HUES64 (cell line): Measurements from ENCODE around the gene NMNAT3. TPM values are rescaled to one million over a fixed set of nuclear protein-coding genes. Genes with fewer than 3 reads are reported as not detected.

ENCODE experiments used
- H3K27ac ChIP-seq: 2 replicates; pipeline ENCODE4 v1.7.0; 2013; ENCODE audit warnings: low read depth, low read length, inconsistent platforms
- H3K27me3 ChIP-seq: 2 replicates; pipeline ENCODE4 v1.6.1; 2013; ENCODE audit warnings: mild to moderate bottlenecking, low read length; ENCODE audit not compliant: insufficient read depth
- H3K36me3 ChIP-seq: 2 replicates; pipeline ENCODE4 v1.6.1; 2013; ENCODE audit warnings: mild to moderate bottlenecking, low read length; ENCODE audit not compliant: insufficient read depth
- H3K4me1 ChIP-seq: 2 replicates; pipeline ENCODE4 v1.6.1; 2013; ENCODE audit warnings: mild to moderate bottlenecking, low read length, moderate library complexity; ENCODE audit not compliant: insufficient read depth
- H3K4me3 ChIP-seq: 2 replicates; pipeline ENCODE4 v1.5.1; 2013; ENCODE audit warnings: mild to moderate bottlenecking, low read length, moderate library complexity
- H3K9ac ChIP-seq: 2 replicates; pipeline ENCODE4 v1.6.1; 2013; ENCODE audit warnings: mild to moderate bottlenecking, low read depth, low read length
- H3K9me3 ChIP-seq: 2 replicates; pipeline ENCODE4 v1.6.1; 2013; ENCODE audit warnings: low read depth, low read length; ENCODE audit not compliant: insufficient read depth
- WGBS: fragments of 150-250, 120-280 bp; methylation state at CpG from one replicate; pipeline ENCODE4 v1.1.7; 2013; ENCODE audit warnings: missing lambda C conversion rate; 5-methylcytosine and 5-hydroxymethylcytosine counted together
- polyA plus RNA-seq, 2 experiments: library from polyadenylated mRNA; stranded (reverse); fragments of 50-300 nt; gene quantifications; one replicate each; pipeline ENCODE4 v1.2.3, GENCODE V29; 2013

The NMNAT3 gene
- polyA plus RNA-seq (2013, experiment 1 of 2), result 1.6 TPM
- polyA plus RNA-seq (2013, experiment 2 of 2), result 3.2 TPM

DNA sequence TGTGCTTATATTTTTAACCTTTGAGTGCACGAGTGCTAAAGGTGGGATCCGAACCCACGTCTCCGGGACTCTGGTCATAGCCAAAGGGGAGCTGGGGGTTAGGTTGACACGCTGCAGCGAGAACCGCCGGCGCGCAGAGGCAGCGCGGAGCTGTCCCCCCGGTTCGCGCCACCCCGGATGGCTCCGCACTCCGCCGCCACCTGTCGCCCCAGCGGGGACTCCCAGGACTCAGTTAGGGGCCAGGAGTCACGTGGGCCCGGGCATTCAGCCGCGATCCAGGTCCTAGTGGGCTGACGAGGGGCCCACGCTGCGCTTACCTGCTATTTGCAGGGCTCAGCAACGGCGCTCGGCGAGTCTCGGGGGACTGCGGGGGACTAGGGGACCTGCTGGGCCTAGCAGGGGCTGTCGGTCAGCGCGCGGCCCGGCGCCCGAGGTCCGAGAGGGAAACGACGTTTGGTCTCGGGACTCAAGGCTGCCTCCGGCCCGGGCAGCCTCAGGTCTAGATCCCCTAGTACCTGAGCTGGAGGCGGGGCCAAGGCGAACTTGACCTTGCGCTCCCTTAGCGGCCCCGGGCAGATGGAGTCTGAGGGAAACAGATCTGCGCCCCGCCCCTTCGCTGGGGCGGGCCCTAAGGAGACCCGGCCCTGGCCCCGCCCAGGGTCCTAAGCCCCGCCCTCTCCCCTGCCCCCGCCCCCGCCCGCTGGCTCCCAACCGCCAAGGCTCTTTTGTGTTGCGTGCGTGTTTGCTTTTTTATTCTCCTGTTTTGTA, at the start of gene NMNAT3:
NMNAT3 (minus strand) TSS at position 585 of the 768 bp plus-strand sequence. CDS start 50,248 bp downstream, outside the sequence.
- H3K27me3 ChIP-seq, result peaks cover 52% of the 10 kb centered on the region
- H3K9ac ChIP-seq, result peak within 1 kb of the TSS; percentile 38; the same call in 1 of the 2 replicates
- no peaks in the 10 kb centered on the region for H3K36me3 ChIP-seq
- peak within 1 kb of the TSS; percentile 6; the same call in 1 of the 2 replicates for H3K27ac ChIP-seq
- no peaks in the 10 kb centered on the region for H3K9me3 ChIP-seq
- WGBS, result 3% methylated on average over 59 of the region's 65 CpGs
- H3K4me3 ChIP-seq, result peak within 1 kb of the TSS; percentile 74
- H3K4me1 ChIP-seq, result peaks cover 22% of the 10 kb centered on the region

- Histone ChIP-seq H3K27ac (peak overlapping the region; percentile 68; the same call in 1 of the 2 replicates), H3K36me3 (no peaks in the 10 kb centered on the region), H3K27me3 (no peaks in the 10 kb centered on the region), H3K9ac (no peak overlapping the region), H3K4me3 (no peak overlapping the region), H3K4me1 (peaks cover 17% of the 10 kb centered on the region), H3K9me3 (no peaks in the 10 kb centered on the region)
- WGBS, result 57% methylated on average over 1 of the region's 1 CpG
These were observed 43.6 kb upstream of the NMNAT3 start for GRCh38 chr3:139721370-139721769.

DNA sequence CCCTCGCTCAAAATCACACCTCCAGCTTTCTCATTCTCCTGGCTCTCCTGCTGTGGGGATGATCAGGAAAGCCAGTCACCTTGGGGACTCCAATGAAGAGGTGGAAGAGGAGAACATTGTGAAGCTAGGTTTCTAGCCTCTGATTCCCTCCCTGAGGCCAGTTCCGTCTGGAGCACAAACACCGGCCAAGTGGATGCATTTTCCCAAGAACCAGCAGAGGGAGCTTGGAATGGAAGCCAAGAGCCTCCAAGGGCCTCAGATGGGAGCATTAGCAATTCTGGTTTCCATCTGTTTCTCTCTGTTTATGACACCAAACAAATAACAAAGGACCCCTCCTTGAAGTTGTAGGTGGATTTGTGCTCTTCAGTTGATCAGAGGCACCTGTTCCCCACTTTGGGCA, 40.6 kb upstream of the NMNAT3 start:
- Histone ChIP-seq H3K4me3 (no peak overlapping the region), H3K36me3 (no peaks in the 10 kb centered on the region), H3K9ac (no peak overlapping the region), H3K27ac (no peak overlapping the region), H3K27me3 (no peaks in the 10 kb centered on the region), H3K4me1 (peaks cover 17% of the 10 kb centered on the region), H3K9me3 (no peaks in the 10 kb centered on the region)
- 26% methylated on average over 2 of the region's 3 CpGs for WGBS

DNA sequence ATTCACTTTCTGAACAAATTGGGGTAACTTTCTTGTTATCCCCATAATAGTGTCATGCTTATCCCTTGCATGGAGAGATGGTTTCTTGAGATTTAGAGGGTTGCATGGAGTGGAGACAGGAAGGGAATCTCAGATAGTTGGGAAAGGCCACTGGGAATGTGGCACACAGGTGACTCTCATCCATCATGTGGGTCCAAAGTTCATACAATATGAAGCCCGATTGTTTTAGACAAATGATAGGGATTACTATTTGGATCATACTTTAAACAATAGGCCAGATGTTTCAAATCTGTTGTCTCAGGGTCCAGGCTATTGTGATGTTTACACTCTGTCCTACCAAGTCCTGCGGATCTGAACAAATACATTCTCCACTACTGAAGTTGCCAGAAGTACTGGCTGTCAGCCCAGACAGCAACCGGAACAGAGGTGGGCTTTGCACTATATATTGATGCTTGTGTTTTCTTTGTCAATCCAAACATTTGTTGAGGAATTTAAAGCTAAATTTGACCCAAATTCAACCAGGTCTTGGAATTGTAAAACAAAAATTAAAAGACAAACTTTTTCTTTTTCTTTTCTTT, 39.2 kb upstream of the NMNAT3 start:
- H3K9me3 ChIP-seq, result no peaks in the 10 kb centered on the region
- H3K4me3 ChIP-seq, result no peak overlapping the region
- no peak overlapping the region for H3K9ac ChIP-seq
- H3K4me1 ChIP-seq, result peaks cover 16% of the 10 kb centered on the region
- no peaks in the 10 kb centered on the region for H3K27me3 ChIP-seq
- H3K27ac ChIP-seq, result no peak overlapping the region
- 95% methylated on average over 3 of the region's 3 CpGs for WGBS
- no peaks in the 10 kb centered on the region for H3K36me3 ChIP-seq

- H3K27ac ChIP-seq, result no peak overlapping the region
- peaks cover 4% of the 10 kb centered on the region for H3K4me1 ChIP-seq
- no peaks in the 10 kb centered on the region for H3K27me3 ChIP-seq
- 85% methylated on average over 2 of the region's 2 CpGs for WGBS
- H3K9ac ChIP-seq, result no peak overlapping the region
- no peaks in the 10 kb centered on the region for H3K36me3 ChIP-seq
- no peak overlapping the region for H3K4me3 ChIP-seq
- no peaks in the 10 kb centered on the region for H3K9me3 ChIP-seq
These were observed 38.1 kb upstream of the NMNAT3 start for GRCh38 chr3:139715743-139716360.

DNA sequence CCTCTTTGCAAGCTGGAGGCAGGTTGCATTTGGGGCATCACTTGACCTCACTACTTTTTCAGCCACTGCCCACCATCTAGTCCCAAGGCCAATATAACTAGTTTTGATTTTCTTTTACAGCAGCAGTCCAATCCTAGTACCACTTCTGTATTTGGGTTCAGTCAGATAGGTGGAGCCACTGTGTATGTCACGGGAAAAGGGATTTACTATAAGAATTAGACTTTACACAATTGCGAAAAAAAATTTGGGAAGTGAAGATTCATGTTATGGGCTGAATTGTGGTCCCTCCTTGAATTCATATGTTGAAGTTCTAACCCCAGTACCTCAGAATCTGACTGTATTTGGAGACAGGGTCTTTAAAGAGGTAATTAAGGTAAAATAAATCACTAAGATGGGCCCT, 37.4 kb upstream of the NMNAT3 start:
- no peak overlapping the region for H3K4me3 ChIP-seq
- H3K27me3 ChIP-seq, result no peaks in the 10 kb centered on the region
- no peak overlapping the region for H3K27ac ChIP-seq
- no peaks in the 10 kb centered on the region for H3K4me1 ChIP-seq
- 92% methylated on average over 2 of the region's 2 CpGs for WGBS
- H3K9me3 ChIP-seq, result no peaks in the 10 kb centered on the region
- H3K36me3 ChIP-seq, result no peaks in the 10 kb centered on the region
- H3K9ac ChIP-seq, result no peak overlapping the region

DNA sequence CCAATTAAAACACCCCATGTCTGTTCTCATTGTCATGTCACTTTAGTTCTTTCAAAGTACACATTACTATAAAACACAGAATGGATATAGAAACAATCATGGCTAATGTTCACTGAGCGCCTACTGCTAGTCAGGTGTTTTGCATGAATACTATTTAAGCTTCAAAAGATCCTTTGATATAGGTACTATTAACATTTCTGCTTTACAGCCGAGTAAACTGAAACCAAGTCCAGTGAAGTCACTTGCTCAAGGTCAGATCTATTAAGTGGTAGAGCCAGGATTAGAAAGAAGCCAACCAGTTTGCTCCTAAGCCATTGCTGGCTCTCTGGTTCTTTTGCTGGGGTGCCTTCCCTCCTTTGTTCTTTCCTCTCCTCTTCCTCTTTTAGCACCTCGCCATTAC, 32.4 kb upstream of the NMNAT3 start:
- H3K27ac ChIP-seq, result no peak overlapping the region
- no peaks in the 10 kb centered on the region for H3K4me1 ChIP-seq
- H3K9ac ChIP-seq, result no peak overlapping the region
- no peaks in the 10 kb centered on the region for H3K36me3 ChIP-seq
- no peaks in the 10 kb centered on the region for H3K9me3 ChIP-seq
- no peak overlapping the region for H3K4me3 ChIP-seq
- WGBS, result 83% methylated on average over 3 of the region's 3 CpGs
- no peaks in the 10 kb centered on the region; the same call in 1 of the 2 replicates for H3K27me3 ChIP-seq

GRCh38 chr3:139705631-139706030, 27.9 kb upstream of the NMNAT3 start:
- WGBS, result 96% methylated on average over 3 of the region's 3 CpGs
- H3K36me3 ChIP-seq, result no peaks in the 10 kb centered on the region
- no peak overlapping the region for H3K9ac ChIP-seq
- H3K9me3 ChIP-seq, result no peaks in the 10 kb centered on the region
- H3K27me3 ChIP-seq, result no peaks in the 10 kb centered on the region; the same call in 1 of the 2 replicates
- H3K4me1 ChIP-seq, result no peaks in the 10 kb centered on the region
- H3K27ac ChIP-seq, result no peak overlapping the region
- H3K4me3 ChIP-seq, result no peak overlapping the region

GRCh38 chr3:139696314-139696604, 18.5 kb upstream of the NMNAT3 start:
- no peaks in the 10 kb centered on the region; the same call in 1 of the 2 replicates for H3K4me1 ChIP-seq
- no peak overlapping the region for H3K4me3 ChIP-seq
- no peaks in the 10 kb centered on the region for H3K36me3 ChIP-seq
- H3K27ac ChIP-seq, result no peak overlapping the region
- no peak overlapping the region for H3K9ac ChIP-seq
- no peaks in the 10 kb centered on the region for H3K9me3 ChIP-seq
- WGBS, result 95% methylated on average over 2 of the region's 2 CpGs
- no peaks in the 10 kb centered on the region for H3K27me3 ChIP-seq

DNA sequence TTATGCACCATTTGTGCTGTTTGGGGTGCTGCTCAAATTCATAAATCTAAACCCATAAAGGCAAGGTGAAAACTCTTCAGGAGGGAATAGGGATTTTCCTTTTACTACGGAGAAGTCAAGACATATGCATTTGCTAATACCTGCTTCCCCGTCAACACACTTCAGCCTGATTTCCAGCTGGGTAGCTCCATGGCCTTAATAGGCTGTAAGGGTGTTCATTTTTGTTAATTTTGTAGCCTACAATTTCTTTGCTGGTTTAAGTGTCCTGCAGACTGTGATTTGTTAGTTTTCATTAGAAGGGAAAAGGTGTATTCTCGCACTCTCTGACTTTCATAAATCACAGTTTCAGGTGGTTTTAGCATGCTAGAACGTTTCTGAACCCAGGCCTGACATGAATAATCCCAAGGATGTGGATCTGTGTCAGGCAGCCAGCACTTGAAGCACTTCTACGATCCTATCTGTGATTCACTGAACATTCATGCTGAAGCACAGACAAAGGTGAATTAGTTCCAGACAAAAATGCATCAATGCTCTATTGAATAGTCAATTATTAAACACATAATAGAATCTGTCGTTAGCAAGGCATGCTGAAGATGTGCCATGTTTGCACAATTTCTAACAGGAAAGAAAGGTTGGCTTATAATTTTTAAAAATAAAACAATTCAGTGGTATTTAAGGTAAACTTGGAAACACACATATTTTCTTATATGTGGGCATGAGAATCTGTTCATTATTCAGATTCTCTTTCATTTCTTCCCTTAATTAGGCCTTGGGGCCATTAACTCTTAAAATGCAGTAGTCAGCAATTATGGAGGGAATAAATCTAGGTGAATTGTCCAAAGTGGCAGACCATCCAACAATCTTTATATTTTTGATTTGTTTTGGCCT, 17.9 kb upstream of the NMNAT3 start:
- H3K27ac ChIP-seq, result no peak overlapping the region
- 78% methylated on average over 6 of the region's 6 CpGs for WGBS
- no peak overlapping the region for H3K4me3 ChIP-seq
- no peaks in the 10 kb centered on the region; the same call in 1 of the 2 replicates for H3K4me1 ChIP-seq
- H3K9ac ChIP-seq, result no peak overlapping the region
- H3K27me3 ChIP-seq, result no peaks in the 10 kb centered on the region
- no peaks in the 10 kb centered on the region for H3K9me3 ChIP-seq
- no peaks in the 10 kb centered on the region for H3K36me3 ChIP-seq
